ENCODE data around the gene LCN12. TPM values are rescaled to one million over a fixed set of nuclear protein-coding genes. Genes with fewer than 3 reads are reported as not detected.

LCN12 gene
- polyA plus RNA-seq, 3 donors = 17.8 to 47.3 (median 24.5) TPM

DNA sequence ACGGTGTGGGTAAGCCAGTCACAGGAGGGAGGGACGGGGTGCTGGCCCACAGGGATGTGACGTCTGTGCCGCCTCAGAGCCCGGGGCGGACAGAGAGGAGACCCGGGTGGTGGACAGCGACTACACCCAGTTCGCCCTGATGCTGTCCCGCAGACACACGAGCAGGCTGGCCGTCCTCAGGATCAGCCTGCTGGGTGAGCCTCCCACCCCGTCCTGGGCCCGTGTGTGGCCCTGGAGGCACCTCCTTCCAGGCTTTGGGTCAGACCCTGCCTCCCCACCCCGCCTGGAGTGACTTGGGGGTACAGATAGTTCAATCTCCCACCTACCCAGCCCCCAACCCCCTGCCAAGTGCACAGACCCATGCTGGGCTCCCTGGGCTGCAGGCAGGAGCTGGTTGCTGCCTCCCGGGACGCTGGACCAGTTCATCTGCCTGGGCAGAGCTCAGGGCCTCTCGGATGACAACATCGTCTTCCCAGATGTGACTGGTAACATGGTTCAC lies 1.7 kb downstream of the LCN12 start:
- no peak for DNase-seq (ENCODE audit: extremely low read depth in 1 of 11, low read depth in 9 of 11, low spot score in 4 of 11)

GRCh38 chr9:136954270-136955083 lies 2.4 kb downstream of the LCN12 start:
- DNase-seq (ENCODE audit: extremely low read depth in 1 of 11, low read depth in 9 of 11, low spot score in 4 of 11) = no peak

DNA sequence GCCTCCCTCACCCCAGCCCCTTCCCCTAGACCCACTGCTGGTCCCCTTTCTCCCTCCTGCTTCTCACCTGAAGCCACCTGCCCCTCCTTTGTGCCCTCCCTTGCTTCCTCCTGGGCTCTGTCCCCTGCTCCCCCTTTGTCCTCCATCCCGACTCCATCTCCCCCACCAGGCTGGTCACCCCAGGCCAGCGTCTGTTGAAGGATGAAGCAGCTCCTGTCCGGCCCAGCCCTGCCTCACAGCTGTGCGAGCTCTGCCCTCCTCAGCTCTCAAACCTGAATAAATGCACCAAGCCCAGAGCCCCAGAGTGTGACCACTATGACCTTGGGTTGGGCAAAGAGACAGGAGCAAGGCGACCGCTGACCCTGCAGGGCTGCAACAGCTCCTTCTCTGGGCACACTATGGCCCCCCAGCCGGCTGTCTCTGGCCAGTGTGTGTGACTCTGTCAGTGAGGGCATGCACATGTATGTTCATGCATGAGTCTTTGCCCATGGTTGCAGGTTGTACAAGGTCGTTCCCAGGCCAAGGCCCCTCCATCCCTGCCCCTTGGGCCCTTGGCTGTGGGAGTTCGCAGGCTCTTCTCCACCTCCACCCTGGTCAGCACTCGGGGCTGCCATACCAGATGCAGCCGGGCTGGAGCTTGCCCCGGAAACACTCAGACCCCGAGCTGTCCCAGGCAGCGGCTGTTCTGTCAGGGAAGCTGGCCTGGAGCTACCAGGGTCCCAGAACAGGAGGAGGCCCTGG lies 3.3 kb downstream of the LCN12 start:
- DNase-seq (ENCODE audit: extremely low read depth in 1 of 11, low read depth in 9 of 11, low spot score in 4 of 11) = no peak

GRCh38 chr9:136955943-136956335 lies 3.9 kb downstream of the LCN12 start:
- DNase-seq (ENCODE audit: extremely low read depth in 1 of 11, low read depth in 9 of 11, low spot score in 4 of 11) = no peak

DNA sequence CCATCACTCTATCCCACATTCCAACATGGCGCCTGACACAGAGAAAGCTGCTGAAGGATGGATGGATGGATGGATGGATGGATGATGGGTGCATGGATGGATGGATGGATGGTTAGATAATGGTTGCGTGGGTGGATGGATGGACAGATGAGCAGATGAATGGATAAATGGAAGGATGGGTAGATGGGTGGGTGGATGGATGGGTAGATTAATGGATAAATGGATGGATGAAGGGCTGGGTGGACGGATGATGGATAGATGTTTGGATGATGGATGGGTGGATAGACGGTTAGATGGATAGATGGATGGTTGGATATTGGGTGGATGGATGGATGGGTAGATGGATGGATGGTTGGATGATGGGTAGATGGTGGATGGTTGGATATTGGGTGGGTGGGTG lies 4.5 kb downstream of the LCN12 start:
- no peak for DNase-seq (ENCODE audit: extremely low read depth in 1 of 11, low read depth in 9 of 11, low spot score in 4 of 11)

GRCh38 chr9:136957461-136957860 lies 5.4 kb downstream of the LCN12 start:
- DNase-seq (ENCODE audit: extremely low read depth in 1 of 11, low read depth in 9 of 11, low spot score in 4 of 11) = no peak

GRCh38 chr9:136957901-136958300 lies 5.8 kb downstream of the LCN12 start:
- DNase-seq (ENCODE audit: extremely low read depth in 1 of 11, low read depth in 9 of 11, low spot score in 4 of 11) = no peak

- no peak for DNase-seq (ENCODE audit: extremely low read depth in 1 of 11, low read depth in 9 of 11, low spot score in 4 of 11)
These were observed 6.4 kb downstream of the LCN12 start for GRCh38 chr9:136958473-136958872.

GRCh38 chr9:136958898-136959850 lies 7.1 kb downstream of the LCN12 start:
- no peak for DNase-seq (ENCODE audit: extremely low read depth in 1 of 11, low read depth in 9 of 11, low spot score in 4 of 11)

GRCh38 chr9:136960212-136960937 lies 8.3 kb downstream of the LCN12 start:
- peak in 1 of 11 donors; percentile 52 for DNase-seq (ENCODE audit: extremely low read depth in 1 of 11, low read depth in 9 of 11, low spot score in 4 of 11)

GRCh38 chr9:136960938-136961275 lies 8.8 kb downstream of the LCN12 start:
- no peak for DNase-seq (ENCODE audit: extremely low read depth in 1 of 11, low read depth in 9 of 11, low spot score in 4 of 11)

DNA sequence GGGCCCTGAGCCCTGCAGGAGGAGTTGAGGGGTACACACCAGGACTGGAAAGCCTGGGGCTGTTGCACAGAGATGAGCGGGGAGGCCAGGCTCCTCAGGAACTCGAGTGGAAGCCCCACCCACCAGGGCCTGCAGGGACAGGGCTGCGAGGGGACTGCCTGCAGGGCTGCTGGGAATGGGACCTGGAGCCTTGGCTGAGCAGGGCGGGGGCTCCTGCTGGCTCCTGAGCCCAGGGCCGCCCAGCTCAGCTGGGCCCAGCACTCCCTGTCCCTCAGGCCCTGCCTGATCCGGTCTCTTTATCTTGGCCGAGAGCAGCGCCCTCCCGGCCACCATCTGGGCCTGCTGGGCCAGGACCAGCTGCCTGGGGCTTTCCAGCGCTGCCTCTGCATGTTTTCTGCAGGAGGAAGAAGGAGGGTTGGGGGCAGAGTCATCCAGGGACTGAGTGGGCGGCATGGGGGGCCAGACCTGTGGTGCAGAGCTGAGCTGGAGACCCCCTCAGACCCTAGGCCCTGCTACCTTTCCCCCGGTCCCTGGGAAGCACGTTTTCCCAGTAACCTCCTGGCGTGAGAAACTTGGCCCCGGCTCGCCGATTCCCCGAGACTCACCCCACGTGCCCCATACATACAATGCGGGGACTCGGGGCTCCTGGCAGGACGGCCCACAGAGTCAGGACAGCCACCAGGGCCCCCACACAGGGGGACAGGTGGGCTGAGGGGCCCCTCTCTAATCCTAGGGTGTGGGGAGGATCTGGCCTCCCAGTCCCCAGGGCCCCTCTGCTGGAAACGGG lies 9.4 kb downstream of the LCN12 start:
- DNase-seq (ENCODE audit: extremely low read depth in 1 of 11, low read depth in 9 of 11, low spot score in 4 of 11) = no peak

DNA sequence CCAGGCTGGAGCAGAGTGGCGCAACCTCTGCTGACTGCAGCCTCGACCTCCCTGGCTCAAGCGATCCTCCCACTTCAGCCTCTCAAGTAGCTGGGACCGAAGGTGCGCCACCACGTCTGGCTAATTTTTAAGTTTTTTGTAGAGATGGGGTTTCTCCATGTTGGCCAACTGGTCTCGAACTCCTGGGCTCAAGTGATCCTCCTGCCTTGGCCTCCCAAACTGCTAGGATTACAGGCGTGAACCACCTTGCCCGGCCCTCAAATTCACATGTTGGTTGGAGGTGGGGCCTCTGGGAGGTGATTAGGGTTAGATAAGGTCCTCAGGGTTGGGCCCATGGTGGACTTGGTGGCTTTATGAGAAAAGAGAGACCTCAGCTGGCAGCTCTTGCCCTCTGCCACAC lies 10.1 kb downstream of the LCN12 start:
- DNase-seq (ENCODE audit: extremely low read depth in 1 of 11, low read depth in 9 of 11, low spot score in 4 of 11) = no peak

- DNase-seq (ENCODE audit: extremely low read depth in 1 of 11, low read depth in 9 of 11, low spot score in 4 of 11) = no peak
These were observed 10.7 kb downstream of the LCN12 start for GRCh38 chr9:136962701-136963248.

GRCh38 chr9:136963341-136963740 lies 11.3 kb downstream of the LCN12 start:
- no peak for DNase-seq (ENCODE audit: extremely low read depth in 1 of 11, low read depth in 9 of 11, low spot score in 4 of 11)

DNA sequence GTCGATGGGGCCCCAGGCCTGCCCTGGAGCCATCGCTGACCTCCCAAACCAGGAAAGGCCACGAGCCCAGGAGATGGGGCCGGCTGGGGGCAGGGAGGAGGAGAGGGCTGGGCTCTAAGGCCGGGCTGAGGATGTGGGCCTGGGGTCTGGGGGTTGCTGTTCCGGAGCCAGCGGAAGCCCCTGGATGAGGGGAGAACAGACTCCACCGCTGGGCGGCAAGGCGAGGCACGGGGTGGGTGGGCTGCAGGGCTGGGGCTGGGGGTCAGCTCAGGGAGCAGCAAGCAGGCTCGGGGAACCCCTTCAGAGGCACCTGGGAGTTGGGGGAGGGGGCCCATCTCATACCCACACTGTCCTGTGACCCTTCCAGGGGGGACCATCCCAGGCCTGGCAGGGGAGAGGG lies 11.7 kb downstream of the LCN12 start:
- no peak for DNase-seq (ENCODE audit: extremely low read depth in 1 of 11, low read depth in 9 of 11, low spot score in 4 of 11)

GRCh38 chr9:136964171-136964689 lies 12.2 kb downstream of the LCN12 start:
- DNase-seq (ENCODE audit: extremely low read depth in 1 of 11, low read depth in 9 of 11, low spot score in 4 of 11) = no peak
